Dermis blood vessel endothelial cell (primary cell): ENCODE results near the gene MOV10. TPM values are rescaled to one million over a fixed set of nuclear protein-coding genes. Genes with fewer than 3 reads are reported as not detected.
A peak's percentile ranks its signal among the peaks of the same experiment; 100 is the strongest.

Source experiments
- DNase-seq: peaks from one replicate; pipeline ENCODE4 v3.0.0; 2010
- total RNA-seq: library from RNA; depleted of rRNA; stranded (reverse); fragments of >200 nt; gene quantifications from 2 replicates; pipeline ENCODE4 v1.2.3, GENCODE V29; 2014

MOV10 gene
- total RNA-seq, 1 donor from 2014 or later, result 62.8 TPM

DNA sequence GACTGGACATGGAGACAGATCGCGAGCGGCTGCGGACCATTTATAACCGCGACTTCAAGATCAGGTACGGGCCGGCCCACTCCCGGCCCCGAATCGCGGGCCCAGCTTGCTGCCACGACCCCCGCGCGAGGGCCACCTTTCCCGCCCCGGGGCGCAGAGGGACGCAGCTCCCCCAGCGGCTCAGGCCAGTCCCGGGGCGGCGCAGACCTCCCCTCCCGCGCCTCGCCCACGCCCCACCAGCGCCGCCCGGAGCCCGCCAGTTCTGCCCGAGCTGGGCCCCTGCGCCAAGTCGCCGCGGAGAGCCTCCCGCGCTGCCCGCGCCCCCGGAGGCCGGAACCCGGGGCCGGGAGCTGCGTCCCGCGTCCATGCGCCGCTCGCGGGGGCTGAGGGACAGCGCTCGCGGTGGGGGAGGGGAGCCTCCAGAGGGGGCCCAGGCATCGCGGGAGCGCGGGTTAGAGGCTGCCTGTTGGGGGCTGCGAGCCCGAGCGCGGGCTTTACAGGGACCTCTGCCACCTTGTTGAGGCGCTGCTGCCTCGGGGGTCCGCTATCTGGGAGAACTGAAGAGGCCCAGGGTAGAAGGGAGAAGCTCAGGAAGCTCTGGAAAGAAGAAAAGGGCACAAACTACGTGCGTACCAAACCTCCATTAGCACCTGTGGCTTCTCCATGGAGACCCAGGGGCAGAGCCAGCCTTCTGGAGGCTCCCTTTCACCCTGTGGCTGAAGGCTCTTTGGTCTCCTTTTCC is 698 bp downstream of the MOV10 start:
- peak; percentile 57 for DNase-seq

DNA sequence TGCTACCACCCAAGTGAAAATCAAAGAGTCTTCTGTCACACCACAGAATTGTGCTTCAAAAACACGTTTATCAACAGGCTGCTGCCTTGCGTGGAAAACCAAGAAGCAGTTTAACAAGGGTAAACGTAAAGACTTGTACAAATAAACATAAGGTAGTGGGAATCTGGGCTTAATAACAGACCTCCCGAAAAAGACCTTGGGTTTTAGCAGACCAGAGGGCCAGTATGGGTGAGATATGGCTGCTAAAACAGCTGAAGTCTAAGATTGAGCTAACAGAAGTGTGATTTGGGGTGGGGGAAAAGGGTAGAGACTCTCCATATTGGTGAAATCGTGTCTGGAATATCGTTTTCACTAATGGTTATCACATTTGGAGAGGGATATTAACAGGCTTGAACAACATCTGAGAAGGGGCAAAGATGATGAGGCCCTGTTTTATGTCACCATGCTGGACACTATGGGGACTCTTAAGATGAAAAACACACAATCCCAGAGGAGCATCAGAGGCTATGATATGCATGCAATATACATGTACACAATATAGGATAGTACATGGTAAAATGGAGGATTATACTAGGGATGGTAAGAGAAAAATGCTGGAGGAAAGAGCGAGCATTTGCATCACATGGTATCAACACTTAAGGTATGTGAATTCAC is 1.4 kb downstream of the MOV10 start:
- no peak for DNase-seq

DNA sequence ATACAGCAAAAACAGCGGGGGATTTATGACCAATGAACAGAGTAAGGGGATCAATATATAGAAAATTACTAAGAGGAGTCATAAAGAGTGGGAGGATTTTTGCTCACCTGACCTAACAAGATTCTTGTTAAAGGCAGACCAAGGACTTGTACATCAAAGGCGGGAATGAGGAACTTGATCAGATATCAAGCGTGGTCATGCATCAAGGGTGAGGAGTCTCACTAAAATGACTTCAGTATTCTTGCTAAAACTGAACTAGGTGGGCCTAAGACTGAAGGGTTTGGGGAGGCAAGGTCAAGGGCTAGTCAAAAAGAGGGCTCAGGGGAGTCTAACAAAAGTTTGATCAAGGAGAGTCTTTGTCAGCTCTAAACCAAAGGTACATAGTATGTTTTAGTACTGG is 2.1 kb downstream of the MOV10 start:
- DNase-seq, result no peak

DNA sequence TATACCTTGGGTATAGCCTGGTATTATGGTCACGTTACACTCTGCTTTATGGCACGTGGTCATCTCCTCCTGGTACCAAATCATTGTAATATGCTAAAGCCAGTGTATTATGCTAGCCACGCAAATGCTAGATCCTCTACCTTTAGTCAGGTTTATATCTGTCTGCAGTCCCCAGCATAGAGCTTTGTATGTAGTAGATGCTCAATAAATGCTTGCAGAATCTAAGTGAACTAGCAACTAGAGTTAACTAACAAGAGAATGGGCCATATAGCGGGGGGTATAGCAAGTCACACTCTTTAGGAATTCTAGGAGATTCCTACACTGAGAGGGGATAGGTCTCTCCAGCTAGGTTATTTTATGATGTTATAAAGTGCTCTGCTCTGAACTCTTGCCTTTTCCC is 3.0 kb downstream of the MOV10 start:
- DNase-seq, result no peak

DNA sequence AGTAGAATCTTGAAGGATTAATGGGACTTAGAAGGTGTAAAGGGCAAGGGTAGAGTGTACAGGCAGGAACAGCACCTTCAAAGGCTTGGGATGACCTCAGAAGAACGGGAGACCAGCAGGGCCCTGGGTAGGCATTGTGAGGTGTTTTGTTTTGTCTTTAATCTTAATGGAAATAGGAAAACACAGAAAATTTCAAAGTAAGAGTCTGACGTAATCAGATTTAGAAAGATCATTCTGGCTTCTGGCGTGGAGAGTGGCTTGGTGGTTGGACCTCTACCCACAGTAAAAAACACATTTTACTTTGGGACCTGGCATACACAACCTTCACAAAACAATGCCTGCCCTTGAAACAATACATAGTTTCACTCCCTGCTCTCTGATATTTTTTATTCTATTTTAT is 4.1 kb downstream of the MOV10 start:
- DNase-seq, result no peak

DNA sequence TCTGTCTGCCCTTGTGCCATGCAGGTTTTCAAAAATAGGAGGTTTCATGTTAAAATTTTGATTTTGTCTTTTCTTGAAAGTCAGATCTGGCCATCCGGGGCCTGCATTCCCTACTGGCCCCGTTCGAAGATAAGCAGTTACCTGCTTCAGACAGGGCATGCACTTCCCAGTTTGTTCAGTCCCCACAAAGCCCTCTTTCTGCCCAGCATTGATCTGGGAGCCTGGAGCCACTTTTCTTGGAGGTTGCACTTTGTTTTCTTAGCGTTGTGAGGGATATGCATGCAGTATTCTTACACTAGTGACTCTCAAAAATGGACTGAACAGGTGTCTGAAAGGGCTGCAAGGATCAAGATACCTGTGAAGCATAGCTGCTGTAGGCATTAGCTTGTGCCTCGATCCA is 11.5 kb downstream of the MOV10 start:
- DNase-seq, result no peak

DNA sequence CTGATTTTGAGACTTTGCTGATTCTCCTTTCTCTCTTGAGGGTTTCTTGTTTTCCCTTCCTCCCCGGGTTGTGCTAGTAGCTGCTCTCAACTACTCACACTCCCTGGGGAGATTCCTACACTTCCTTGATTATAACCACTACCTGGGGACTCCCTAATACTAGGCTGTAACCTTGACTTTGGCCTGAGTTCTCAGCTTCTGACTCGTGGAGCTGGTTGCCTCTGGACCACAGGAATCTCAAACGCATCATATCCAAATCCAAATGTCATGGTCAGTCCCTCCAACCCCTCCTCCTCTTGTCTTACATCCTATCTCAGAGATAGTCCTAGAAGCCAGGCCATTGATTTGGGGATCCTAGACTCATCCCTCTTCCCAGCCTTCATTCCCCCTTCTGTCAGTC is 12.0 kb downstream of the MOV10 start:
- DNase-seq, result no peak

DNA sequence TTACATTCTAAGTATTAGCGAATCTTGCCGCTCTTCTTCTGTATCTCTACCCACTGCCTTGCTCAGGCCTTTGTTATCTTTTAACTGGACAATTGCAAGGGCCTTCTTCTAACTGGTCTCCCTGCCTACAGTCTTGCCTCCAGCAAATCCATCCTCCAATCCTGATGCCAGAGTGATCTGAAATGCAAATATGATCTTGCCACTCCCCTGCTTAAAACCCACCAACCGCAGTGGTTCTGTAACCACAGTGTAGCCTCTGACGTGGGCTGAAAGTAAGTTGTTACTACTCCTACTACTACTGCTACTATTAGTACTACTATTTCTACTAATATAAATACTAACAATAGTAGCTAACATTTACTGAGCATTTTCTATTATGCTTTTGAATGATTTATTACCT is 12.4 kb downstream of the MOV10 start:
- DNase-seq, result no peak

DNA sequence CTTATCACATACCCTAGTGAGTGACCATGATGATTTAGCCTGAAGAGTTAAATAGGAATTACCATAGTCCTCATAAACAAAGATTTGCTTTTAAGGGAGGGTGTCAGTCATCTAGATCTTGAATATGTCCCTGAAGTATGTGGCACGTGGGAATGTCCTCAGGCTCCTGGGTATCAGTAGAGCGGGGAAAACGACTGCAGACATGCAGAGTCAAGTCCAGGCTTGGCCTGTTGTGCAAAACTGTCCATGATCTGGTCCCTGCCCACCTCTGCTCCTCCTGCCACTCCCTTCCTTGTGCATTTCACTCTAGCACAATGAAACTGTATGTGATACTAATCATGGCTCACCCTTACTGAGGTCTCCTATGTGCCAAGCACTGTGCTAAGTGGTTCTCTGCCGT is 12.9 kb downstream of the MOV10 start:
- no peak for DNase-seq

DNA sequence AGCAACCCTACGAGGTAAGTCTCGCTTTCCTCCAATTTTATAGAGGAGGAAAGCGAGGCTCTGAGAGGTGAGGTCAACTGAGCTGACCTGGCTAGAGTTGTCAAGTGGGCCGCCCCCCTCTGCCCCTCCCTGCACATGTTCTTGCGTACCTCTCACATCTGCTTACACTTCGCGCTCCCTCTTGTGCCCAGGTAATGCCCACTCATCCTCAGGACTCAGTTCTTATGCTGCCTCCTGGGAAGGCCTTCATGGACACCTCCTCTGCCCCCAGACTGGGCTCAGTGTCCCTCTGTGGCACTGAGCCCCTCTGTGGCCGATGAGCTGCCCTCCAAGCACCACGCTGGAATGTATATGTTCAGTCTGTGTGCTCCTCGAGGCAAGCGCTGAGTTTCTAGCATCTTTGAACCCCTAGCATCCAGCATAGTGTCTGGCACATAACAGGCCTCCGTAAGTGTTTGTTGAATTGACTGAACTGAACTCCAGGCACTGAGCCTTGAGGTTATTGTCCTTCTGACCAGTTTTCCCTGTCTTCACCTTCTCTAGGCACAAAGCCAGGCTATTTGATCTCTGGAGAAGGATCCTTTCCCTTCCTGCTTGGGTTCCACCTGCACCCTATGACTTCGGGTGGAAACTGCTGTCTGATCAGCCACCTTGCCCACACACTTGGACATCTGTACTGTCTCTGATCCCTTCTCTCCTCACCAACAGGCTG is 13.5 kb downstream of the MOV10 start:
- DNase-seq, result no peak

DNA sequence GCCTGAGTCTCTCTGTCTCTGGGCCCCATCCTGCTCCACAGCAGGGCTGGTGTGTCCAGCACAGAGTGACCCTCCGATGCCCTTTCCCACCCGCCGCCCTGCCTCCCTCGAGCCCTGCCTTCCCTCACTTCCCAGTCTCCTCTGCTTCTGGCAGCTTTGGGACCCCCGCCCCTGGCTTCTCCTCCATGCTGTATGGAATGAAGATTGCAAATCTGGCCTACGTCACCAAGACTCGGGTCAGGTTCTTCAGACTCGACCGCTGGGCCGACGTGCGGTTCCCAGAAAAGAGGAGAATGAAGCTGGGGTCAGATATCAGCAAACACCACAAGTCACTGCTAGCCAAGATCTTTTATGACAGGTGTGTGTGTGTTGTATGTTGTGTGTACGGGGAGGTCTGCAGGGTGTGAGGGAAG is 14.3 kb downstream of the MOV10 start:
- DNase-seq, result no peak

DNA sequence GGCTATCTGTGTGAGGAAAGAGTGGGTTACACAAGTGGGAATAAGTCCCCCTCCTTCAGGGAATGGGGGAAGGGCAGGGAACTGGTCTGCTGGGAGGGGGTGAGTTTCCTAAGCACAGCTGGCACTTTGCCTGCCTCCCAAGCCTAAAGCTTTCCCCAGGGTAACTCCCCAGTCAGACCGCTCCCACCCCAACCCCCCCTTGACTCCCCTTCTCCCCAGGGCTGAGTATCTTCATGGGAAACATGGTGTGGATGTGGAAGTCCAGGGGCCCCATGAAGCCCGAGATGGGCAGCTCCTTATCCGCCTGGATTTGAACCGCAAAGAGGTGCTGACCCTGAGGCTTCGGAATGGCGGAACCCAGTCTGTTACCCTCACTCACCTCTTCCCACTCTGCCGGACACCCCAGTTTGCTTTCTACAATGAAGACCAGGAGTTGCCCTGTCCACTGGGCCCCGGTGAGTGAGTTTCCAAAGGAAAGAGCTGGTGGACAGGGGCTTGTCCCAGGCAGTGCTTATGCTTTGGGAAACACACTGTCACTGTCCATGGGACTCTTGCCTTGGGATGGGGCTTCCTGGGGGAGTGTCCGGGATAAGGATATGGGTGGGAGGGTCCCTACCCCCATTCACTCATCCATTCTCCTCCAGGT is 14.9 kb downstream of the MOV10 start:
- no peak for DNase-seq

DNA sequence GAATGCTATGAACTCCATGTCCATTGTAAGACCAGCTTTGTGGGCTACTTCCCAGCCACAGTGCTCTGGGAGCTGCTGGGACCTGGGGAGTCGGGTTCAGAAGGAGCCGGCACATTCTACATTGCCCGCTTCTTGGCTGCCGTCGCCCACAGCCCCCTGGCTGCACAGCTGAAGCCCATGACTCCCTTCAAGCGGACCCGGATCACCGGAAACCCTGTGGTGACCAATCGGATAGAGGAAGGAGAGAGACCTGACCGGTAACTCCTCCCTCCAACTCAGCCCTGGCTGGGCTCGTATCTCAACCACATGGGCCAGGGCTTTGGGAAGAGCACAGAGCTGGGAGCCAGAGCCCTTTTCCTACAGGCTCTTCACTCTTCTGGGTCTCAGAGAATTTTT is 15.4 kb downstream of the MOV10 start:
- no peak for DNase-seq

DNA sequence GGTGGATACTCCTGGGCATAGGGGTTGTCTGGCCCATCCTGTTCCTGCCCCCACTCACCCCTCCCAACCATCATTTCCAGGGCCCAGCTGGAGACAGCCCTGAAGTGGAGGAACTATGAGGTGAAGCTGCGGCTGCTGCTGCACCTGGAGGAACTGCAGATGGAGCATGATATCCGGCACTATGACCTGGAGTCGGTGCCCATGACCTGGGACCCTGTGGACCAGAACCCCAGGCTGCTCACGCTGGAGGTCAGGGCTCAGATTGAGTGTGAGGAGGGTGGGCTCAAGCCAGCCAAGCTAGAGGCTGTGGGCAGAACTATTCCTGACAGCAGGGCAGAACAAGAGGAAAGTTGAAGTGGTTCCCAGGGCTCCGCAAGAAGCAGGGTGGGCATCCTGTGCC is 18.2 kb downstream of the MOV10 start:
- no peak for DNase-seq

DNA sequence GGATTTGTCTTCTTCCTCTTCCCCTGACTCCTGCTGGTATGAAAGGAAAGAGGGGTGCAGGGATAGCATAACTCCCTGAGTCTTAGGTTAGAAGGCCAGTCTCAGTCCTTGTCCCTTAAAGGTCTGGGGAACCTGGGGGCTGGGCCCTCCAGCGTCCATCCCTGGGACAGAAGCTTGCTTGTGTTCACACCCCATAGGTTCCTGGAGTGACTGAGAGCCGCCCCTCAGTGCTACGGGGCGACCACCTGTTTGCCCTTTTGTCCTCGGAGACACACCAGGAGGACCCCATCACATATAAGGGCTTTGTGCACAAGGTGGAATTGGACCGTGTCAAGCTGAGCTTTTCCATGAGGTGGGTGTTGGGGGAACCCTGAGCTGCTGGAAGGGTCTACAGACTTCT is 19.4 kb downstream of the MOV10 start:
- DNase-seq, result no peak

DNA sequence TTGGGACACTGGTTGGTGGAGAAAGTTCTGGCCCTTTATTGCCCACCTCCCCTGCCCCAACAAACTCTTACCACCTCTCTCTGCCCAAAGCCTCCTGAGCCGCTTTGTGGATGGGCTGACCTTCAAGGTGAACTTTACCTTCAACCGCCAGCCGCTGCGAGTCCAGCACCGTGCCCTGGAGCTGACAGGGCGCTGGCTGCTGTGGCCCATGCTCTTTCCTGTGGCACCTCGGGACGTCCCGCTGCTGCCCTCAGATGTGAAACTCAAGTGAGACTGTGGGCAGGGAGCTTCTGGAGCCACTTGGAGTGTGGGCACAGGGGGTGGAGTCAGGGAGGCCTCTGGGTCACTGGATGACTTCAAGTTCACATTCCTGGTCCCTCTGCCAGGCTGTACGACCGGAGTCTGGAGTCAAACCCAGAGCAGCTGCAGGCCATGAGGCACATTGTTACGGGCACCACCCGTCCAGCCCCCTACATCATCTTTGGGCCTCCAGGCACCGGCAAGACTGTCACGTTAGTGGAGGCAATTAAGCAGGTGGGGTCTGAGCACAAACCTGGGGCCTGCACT is 20.0 kb downstream of the MOV10 start:
- no peak for DNase-seq

DNA sequence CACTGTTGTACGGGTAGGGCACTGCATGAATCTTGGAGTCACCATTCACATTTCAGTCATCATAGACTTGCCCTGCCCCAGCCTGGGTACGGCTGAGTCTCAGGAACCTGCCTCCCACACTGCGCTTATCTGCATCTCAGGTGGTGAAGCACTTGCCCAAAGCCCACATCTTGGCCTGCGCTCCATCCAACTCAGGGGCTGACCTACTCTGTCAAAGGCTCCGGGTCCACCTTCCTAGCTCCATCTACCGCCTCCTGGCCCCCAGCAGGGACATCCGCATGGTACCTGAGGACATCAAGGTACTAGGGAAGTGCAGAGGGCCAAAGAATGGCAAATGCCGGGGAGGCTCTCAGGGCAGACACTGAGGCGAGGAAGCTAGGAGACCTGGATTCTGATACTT is 20.8 kb downstream of the MOV10 start:
- DNase-seq, result no peak

DNA sequence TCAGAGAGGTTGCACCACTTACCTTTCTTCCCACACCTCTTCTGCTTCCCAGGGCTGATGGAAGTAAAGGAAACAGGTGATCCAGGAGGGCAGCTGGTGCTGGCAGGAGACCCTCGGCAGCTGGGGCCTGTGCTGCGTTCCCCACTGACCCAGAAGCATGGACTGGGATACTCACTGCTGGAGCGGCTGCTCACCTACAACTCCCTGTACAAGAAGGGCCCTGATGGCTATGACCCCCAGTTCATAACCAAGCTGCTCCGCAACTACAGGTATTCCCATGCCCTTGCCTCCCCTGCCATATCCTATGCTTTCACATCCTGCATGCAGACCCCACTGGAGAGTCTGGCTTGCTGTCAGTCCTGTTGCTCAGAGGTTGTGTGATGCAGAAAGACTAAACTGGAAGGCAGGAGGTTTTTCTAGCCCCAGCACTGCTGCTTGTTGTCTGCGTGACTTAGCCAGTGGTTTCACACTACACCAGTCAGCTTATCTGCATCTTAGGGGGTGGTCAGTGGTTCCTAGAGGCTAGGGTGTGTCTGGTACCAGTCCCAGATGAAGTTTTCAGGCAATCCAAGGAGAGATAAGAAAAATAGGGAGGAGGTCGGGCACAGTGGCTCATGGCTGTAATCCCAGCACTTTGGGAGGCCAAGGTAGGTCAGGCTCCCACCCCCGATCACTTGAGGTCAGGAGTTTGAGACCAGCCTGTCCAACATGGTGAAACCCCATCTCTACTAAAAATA is 22.3 kb downstream of the MOV10 start:
- no peak for DNase-seq

DNA sequence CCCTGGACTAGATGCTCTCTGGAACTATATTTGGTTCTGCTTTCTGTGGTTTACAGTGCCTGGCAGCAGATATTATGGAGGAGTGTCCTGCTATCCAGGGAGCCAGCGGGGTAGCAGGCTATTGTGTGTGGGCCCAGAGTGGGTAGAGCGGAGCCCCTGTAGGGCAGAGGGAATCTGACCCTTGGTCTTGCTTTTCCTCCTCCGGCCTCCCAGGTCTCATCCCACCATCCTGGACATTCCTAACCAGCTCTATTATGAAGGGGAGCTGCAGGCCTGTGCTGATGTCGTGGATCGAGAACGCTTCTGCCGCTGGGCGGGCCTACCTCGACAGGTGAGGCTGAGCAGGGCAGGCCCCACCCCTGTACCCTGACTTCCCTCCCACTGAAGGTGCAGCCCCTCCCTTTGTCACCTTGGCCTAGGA is 23.3 kb downstream of the MOV10 start:
- DNase-seq, result no peak

DNA sequence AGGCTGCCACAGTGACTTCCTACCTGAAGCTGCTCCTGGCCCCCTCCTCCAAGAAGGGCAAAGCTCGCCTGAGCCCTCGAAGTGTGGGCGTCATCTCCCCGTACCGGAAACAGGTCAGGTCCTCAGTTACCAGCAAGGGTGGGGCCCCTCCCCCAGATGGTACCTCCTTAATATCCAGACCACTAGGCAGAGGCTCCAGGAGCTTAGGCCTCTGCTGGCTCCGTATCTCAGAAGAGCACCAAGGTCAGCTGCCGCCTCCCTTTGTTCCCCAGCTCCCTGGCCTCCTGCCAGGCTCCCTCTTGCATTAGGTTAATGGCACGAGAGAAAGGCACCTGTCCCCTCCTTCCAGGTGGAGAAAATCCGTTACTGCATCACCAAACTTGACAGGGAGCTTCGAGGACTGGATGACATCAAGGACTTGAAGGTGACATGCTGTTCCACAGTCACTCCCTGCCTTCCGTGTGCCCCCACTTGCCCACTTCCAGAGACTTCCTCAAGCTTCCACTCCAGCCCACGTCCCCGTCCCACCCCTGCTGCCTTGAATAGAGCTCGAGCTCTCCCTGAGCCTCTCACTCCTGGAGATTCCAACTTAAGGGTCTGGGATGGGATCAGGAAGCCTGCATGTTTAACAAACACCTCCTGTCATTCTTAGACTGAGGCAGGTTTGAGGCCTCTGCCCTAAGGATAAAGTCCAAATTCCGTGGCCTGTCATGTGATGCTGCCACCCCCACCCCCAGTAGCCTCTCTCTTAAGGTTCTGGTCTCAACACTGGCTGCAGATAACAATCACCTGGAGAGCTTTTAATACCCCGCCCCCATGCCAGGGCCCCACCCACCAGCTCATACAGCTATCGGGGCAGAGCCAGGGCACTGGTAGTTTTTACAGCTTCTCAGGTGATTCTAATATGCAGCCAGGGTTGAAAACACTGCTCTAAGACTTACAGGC is 24.2 kb downstream of the MOV10 start:
- peak; percentile 60 for DNase-seq
